H4 (cell line): ENCODE results near the gene BDH1. TPM values are rescaled to one million over a fixed set of nuclear protein-coding genes. Genes with fewer than 3 reads are reported as not detected.

Experiments used
- DNase-seq: peaks from one replicate; pipeline ENCODE4 v3.0.0-alpha.2; 2015; ENCODE audit warnings: low spot score
- total RNA-seq: library from RNA; depleted of rRNA; stranded (reverse); fragments of >200 nt; shearing (Covaris generic); gene quantifications from 2 replicates; pipeline ENCODE4 v1.2.3, GENCODE V29; 2014

Gene BDH1
- total RNA-seq, 1 experiment from 2014 or later = 4.9 TPM

DNA sequence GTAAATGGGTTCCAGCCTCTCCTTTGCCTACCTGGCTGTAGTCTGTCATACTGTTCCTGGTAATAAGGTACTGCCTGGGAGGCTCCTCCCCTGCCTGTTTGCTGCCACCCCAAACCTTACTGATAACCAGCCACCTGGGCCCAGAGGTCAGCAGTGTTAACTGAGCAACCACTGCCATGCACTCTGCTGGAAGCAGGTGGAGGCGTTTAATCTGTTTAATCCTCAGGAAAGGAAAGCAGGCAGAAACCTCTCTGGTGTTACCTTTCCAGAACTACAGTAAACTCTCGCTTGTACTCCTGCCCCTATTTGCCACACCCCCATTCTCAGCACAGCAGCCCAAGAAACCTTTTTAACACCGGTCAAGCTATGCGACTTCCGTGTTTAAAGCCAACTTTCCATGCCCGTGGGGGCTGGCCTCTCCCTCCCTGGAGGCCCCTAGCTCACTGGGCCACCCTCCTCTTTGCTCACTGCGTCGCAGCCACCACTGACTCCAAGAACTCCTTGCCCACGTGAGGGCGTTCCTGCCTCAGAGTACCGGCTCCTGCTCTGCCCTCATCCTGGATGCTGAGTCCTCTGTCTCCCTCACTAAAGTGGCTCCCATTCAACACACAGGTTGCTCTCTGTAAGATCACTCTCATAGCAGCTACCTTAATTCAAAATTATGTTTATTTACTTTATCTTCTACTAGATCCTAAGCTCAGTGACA, 8.3 kb downstream of the BDH1 start:
- DNase-seq = no peak

DNA sequence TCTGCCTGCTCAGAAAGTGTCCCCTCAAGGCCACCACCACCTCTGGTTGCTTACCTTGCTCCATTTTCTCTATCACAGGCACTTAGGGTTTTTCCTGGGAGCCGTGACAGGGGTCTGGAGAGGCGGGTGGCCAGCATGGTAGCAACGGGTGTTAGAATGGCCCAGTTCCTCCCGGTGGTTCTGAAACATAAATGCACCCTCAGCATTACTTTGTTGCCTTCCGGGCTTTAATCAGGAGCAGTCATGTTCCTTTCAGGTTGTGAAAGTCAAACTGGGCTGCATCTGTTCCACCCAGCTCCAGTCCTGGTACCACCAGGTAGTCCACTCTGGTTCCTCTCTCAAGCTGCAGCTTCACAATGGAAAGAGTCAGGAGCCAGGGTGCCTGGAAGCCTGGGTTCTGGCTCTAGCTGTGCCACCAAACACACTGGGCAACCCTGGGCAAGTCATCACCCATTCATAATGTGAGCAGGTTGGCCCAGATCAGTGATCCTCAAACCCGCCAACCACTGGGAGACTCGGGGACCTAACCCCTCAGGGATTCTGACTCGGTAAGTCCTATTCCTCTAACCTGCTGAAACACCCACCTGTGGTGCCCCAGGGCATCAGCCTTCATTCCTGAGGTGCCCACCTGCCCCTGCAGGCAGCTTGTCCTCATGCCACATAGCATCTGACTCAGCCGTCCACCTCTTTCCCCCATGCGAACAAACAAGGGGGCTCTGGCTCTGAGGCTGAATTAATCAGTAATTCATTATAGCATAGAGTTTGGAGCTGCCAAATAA, 9.3 kb downstream of the BDH1 start:
- DNase-seq = no peak

DNA sequence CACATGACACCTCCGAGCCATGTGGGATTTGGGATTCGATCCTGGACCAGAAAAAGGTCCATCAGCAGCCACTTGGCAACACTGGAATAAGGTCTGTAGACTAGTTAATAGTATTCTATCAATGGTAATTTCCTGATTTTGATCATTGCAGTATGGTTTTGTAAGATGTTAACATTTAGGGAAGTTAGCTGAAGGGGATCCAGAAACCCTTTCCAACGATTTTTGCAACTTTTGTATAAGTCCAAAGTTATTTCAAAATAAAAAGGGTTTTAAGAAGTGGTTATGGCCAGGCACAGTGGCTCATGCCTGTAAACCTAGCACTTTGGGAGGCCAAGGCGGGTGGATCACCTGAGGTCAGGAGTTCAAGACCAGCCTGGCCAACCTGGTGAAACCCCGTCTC, 10.2 kb downstream of the BDH1 start:
- DNase-seq = no peak

DNA sequence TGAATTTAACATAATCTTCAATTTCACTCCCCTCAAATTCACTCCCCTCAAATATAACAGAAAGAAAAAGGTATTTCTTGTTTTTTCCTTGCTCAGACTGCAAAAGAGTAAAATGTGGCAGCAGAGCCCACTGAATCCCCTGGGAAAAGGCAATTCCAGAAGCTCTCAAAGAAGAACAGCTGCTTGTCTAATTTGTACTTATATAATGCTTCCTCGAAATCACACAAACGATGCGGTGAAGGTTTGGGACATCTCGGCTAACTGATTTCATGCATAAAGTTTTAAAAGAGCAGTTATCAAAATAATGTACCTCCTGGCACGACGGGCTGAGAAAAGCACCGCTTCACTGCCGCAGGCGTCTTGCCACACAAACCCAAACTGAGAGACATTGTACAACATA, 10.7 kb downstream of the BDH1 start:
- DNase-seq = no peak

DNA sequence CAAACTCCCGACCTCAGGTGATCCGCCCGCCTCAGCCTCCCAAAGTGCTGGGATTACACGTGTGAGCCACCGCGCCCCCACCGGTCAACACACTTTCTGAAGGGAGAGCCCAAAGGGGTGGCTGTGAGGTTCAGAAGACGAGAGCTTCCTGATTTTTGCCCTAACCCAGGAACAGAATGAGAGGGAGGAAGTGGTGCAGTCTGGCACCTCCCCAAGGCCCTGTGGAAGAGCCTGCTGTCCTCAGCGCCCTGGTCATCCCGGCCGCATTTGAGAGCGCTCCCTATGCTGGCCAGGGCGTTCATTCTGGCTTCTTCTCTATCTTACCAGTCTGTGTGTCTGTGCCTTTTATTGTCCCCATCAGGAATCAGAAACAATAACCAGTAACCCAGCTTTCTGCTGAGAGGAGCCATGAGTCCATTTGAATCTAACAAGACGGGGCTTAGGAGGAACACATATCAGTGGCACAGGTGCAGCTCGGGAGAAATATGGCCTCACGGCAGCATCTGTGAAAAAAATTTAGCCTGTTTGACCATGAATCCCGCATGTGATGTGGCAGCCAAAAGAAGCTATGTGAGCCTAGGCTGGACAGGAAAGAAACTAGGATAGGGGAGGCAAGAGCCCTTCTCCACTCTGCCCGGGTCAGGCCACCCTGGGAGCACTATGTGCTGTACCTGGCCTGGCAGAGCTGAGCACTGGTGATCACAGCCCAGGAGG, 12.9 kb downstream of the BDH1 start:
- DNase-seq = peak; percentile 3

DNA sequence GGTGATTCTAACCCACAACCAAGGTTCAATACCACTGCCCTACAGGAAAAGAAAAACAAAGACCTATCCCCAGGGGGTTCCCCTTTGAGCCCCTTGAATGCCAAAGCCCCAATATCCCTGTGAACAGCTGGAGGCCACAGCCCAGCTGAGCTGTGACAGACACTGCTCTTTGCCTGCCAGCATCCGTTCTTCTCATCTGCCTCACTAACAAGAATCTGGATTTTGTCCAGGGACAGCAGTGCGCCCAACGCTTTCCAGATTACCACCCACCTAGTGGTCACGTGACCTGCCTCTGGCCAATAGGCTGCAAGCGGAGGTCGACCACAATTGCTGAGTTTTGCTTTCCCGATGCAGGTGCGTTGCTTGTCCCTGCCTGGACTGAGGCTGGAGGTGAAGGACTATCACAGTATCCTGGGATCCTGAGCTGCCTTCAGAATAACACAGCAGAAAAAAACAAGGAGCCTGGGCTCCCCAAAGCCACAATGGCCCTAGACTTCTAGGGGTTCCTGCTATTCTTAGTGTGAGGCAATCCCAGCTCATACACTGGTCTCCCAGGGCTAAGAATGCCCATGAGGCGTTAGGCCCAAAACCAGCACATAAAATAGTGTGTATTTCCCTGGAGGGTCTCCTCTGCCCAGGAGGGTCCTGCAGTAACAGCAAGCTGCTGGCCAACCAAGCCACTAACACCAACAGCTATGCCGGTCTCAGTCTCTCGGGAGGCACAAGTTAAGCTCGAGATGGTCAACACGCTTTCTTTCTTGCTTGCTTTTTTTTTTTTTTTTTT, 13.8 kb downstream of the BDH1 start:
- peak; percentile 14 for DNase-seq

DNA sequence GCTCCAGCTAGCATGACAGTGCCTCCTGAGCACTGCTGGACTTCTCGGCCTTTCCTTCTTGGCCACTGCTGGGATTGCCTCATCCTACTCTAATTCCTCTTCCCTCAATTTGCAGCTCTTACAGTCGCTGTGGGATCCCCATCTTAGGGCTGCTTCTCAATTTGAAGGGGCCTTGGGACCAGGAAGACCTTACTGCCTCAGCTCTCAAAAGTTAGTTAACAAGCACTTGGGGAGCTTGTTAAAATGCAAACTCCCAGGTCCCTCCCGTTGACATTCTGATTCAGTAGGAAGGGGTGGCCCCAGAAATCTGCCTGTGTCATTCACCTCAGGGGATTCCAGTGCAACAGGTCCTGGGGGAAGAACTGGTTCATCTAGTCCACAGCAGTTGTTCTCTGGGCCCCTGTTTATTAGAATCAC, 14.8 kb downstream of the BDH1 start:
- DNase-seq = no peak

DNA sequence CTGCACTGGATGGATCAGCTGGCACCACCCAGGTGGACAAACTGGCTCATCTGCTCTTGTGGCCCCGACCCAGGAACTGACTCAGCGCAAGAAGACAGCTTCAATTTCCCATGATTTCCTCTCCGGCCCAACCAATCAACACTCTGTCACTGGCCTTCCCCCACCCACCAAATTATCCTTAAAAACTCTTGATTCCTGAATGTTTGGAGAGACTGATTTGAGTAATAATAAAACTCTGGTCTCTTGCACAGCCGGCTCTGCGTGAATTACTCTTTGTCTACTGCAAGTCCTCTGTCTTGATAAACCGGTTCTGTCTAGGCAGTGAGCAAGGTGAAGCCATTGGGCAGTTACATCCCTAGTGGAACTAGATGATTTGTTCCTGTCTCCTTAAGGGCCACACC, 16.1 kb downstream of the BDH1 start:
- DNase-seq = no peak

DNA sequence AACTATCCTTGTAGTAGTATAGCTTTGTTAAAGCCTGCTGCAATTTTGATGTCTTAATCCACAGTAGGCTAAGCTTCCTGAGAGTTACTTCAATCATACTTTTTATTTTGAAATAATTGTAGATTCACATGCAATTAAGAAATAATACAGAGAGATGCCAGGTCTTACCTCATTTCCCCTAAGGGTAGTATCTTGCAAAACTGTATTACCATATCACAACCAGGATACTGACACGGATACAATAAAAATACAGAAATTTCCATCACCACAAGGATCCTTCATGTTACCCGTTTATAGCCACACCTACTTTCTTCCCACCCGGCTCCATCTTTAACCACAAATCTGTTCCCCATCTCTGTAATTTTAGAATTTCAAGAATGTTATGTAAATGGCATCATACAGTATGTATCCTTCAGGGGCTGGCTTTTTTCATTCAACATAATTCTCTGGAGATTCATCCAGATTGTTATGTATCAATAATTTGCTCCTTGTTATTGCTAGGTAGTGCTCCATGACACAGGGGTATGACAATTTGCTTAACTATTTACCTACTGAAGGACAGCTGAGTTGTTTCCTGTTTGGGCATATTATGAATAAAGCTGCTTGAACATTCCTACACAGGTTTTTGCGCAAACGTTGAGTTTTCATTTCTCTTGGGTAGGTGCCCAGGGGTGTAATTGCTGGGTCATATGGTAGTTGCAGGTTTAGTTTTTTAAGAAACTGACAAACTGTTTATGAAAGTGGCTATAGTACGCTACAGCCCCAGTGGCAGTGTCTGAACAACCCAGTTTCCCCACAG, 21.6 kb downstream of the BDH1 start:
- DNase-seq = no peak

DNA sequence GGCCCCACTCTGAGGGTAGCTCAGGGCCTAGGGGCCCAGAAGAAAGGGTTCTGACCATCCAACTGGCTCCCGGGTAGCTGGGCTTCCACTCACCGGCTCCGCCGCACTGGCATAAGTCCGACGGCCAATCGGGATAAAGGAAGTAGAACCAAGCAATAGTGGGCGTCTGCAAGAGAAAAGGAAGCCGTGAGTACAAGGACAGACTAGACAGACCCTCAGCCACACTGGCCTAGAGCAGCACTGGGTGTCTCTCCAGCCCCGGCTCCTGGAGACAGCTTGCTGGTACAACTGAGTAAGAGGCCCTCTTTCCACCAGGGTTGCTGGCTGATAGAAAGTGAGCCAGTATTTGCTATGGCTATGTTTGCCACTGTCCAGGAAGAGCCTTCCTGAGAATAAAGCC, 22.4 kb downstream of the BDH1 start:
- DNase-seq = no peak

DNA sequence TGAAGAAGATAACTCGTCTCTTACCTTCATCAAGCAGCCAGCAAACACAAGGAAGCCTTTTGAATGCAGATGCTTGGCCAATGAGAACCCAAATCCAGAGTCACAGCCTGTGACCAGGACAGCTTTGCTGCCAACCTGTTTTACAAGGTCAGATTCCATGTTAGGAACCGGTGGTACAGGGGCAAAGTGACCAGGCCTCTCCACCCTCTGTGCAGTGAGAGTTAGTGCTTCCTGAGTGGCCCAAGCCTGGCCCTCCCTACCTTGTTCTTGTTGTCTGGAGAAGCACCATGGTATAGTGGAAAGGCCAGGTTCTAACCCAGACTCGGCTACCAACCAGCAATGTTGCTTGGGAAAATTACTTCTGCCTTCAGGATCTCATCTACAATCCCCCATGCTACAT, 23.4 kb downstream of the BDH1 start:
- DNase-seq = no peak

DNA sequence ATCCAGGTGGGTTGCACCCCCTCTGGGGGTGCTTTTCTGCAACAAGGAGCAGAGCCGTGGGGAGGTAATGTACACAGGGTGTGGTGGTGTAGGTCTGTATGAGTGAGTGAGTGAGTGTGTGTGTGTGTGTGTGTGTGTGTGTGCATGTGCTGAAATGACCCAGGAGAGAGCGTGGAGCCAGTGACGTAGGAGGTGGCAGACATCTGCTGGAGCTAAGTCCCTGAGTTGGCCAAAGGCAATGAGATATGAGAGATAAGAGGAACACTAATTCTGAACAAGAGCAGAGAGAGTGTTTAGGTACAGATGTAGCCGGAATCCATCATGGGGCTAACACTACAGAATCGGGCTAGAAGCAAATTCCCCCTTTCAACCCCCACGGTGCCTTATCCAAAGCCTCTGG, 27.6 kb downstream of the BDH1 start:
- no peak for DNase-seq

DNA sequence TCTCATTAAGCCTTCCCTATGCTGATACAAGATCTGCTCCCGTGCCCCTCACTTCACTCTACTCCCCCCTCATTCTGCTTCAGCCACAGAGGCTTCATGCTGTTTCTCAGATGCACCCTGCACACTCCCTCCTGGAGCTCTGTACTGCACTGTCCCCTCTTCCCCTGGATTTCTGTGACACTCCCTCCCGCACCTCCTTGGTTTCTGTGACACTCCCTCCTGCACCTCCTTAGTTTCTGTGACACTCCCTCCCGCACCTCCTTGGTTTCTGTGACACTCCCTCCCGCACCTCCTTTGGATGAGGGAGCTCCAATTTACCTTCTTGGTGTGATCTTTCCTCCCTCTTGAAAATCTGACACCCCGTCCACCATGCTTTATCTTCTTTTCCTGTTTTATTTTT, 28.2 kb downstream of the BDH1 start:
- DNase-seq = no peak

DNA sequence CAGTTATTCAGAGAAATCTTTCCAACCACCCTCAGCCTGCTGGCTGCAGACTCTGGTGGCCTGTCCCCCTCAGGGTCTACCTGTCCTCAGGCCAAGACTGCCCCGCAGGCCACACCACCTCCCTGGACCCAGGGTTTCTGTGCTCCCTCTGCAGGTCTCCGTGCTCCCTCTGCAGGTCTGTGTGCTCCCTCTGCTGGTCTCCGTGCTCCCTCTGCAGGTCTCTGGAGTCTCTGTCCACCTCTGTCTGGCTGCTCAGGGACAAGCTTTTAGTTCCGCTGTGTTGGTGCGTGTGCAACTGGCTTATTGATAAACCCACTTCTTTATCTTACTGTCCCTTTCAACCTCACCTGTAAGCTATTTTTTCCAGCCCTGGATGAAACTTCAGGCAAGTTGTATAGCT, 30.1 kb downstream of the BDH1 start:
- peak; percentile 42 for DNase-seq

DNA sequence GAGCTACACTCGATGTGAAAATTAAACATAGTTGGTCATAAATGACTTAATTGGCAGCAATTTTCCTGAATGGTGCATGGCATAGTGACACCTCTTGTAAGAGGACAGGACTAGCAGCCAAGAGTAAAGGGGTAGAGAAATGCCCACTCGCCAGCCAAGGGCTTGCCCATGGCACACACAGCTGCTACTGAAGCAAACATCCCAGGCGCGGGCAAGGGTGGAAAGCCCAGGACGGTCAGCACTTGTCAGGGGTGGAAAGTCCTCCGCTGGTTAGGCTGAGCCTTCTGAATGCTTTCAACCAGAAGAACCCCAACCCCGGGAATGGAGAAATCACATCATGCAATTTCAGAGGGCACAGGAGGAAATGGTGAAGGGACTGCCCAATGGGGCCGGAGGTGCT, 31.6 kb downstream of the BDH1 start:
- DNase-seq = no peak

DNA sequence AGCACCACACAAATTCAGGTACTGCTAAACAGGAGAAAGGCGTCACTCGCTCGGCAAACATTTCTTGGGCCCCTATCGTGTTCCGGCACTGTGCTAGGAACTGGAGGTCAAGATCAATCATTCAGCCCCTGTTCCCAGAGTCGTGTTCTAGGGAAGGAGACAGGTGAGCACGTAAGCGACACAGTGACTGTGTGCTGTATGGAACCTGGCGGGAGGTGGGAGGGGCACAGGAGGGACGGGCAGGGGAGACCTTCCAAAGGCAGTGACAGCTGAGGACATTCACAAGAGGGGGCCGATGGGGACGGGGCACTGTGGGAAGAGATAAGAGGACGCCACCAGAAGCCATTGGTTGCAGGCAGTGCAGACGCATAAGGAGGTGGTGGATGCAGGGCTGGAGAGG, 32.2 kb downstream of the BDH1 start:
- no peak for DNase-seq

DNA sequence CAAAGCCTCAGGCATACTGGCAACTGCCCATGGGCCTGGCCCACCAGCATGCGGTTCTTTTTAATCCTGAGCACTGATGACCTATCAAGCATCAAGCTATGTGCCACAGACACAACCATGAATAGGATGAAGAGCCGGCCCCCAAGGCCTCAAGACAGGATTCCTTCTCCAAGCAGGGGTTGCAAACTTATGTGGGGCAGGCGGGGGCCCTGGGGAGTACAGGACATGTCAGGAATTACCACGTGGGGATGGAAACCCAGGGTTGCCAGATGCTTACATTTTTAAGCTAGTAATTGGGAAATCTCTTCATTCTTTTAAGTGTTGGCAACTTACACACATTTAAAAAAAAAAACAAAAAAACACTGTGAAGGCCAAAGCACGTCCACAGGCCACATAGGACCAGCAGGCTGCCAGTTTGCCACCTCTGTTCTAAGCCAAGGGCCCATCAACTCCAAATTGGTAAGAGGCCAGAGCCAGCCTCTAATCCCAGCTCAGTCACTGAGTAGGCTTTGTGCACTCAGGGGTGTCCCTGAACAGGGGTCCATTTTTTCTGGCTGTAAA, 32.8 kb downstream of the BDH1 start:
- DNase-seq = no peak

DNA sequence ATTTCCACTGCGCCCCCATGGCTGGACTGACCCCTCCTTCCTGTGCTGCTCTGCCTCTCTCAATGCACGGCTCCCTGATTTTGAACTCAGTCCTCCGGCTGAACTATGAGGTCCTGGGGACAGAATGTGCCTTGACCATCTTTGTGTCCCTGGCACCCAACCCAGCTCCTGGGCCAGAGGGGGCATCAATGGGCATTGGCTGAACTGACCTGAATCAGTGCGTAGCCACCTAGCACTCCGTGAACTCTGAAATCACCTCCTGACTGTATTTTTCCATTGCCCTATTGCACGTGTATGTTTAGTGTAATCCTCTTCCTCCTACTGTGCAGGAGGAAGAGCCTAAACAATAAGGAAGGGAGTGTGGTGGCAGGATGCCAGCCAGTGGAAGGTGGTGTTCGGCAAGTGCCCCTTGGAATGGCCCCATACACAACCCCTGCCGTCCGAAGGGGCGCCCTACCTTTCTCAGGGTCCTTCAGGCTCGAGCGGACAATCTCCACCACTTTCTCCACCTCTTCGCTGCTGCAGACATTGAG, 33.5 kb downstream of the BDH1 start:
- no peak for DNase-seq

DNA sequence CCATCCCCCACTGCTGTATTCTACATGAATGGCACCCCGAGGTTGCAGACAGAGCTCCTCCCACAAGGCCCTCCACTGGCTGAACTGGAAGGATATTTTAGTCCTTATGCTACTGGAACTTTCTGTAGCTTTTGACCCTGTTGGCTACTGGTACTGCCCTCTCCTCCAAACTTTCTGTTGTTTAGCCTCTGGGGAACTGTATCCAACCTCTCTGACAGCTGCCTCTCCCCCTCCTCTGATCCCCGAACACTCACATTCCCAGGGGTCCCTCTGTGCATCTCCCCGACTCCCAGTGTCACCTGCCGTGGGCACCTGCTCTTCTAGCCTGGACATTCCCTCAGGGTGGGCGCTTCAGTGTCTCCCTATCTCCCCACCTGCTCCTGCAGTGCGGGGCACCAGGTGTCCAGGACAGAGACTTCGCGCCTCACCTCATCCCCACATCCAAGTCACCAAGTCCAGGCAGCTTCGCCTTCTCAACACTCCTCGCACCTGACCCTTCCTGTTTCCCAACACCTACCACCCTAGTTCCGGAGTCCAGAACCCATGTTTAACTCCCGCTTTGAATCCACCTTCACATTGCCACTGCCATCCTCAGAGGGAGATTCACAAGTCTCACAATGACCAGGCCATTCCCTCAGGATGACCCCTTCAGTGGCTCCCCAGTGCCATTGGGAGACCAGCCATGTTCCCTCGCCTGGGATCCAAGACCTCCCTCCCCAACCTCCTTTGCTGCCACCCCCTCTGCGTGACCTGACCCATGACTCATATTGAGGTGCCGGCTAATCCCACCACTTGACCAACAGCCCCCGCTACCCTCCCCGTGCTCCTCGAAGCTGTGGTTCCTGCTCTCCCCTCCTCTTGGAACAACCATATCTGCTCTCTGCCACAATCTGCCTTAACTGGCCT, 34.2 kb downstream of the BDH1 start:
- DNase-seq = no peak
